Measurements from ENCODE around the gene SLC26A2. TPM values are rescaled to one million over a fixed set of nuclear protein-coding genes. Genes with fewer than 3 reads are reported as not detected.
A peak's percentile ranks its signal among the peaks of the same experiment; 100 is the strongest.

SLC26A2 gene
- total and polyA plus RNA-seq, 2 experiments from 2014 or later: 45.7 to 160 TPM

DNA sequence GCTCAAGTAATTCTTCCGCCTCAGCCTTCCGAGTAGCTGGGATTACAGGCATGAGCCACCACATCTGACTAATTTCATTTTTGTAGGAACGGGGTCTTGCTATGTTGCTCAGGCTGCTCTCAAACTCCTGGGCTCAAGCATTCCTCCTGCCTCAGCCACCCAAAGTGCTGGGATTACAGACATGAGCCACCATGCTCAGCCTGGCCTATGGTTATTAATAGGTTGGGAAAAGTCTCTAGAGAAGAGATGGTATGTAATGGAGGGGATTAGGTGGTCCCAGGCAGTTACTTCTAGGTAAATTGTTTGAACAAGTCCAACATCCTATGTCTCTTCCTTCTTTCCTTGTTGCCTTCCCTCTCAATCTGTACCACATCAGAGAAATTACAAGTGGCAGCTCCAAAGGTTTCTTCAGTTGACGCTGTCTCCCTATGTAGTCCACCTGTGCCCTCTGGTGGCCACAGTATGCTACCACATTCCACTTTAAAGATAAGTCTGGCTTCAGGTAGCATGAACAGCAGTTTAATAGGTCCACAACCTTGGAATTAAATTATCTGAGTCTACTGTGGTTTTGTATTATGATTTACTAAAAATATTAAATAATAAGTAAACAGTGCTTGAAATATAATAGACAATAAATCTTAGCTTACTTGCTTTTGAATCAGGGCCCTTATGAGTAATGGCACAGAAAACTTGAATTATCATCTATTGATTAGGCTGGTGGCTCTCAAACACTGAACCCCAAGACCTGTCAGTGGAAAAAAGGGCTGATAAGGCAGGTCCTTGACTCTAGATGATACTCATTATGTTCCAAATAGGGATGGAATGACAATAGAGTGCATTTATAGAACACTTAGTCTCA, 30.2 kb downstream of the SLC26A2 start:
- Histone ChIP-seq H3K27ac (peak overlapping the region; percentile 24), H2AFZ (no peak overlapping the region), H4K20me1 (ENCODE audit: insufficient read depth, poor library complexity, severe bottlenecking) (no peaks in the 10 kb centered on the region), H3K4me2 (no peak overlapping the region), H3K27me3 (no peaks in the 10 kb centered on the region), H3K4me3 (no peak overlapping the region), H3K9me2 (replicated peaks; ENCODE audit: insufficient read depth) (no peaks in the 10 kb centered on the region), H3K4me1 (ENCODE audit: insufficient read depth) (peaks cover 10% of the 10 kb centered on the region), H3K79me2 (no peaks in the 10 kb centered on the region), H3K9me3 (ENCODE audit: low read depth) (no peaks in the 10 kb centered on the region), H3K36me3 (replicated peaks; ENCODE audit: insufficient read depth, low read depth) (no peaks in the 10 kb centered on the region)
- 57% methylated on average over 4 of the region's 4 CpGs for WGBS (ENCODE audit: low lambda C conversion rate, missing lambda C conversion rate)
- peak; percentile 91 for DNase-seq (ENCODE audit: low spot score)
- TF ChIP-seq CTCF (IDR thresholded peaks at IDR 0.05; ENCODE audit: poor library complexity): peak; percentile 98
- no peak for TF ChIP-seq EZH2 (IDR thresholded peaks at IDR 0.05; ENCODE audit: borderline replicate concordance)

DNA sequence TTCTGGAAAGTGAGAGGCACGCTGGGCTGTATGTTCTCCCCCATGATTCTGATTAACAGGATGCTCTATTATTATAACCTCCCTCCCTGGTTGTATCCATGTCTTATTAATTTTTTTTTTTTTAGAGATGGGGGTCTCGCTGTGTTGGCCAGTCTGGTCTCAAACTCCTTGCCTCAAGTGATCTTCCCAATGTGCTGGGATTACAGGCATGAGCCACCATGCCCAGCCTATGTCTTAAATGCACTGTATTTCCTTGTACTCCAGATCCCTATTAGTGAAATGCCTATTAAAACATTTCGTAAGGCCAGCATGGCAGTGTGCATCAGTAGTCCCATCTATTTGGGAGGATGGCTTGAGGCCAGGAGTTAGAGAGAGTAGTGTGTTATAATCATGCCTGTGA, 32.9 kb downstream of the SLC26A2 start:
- H3K36me3 ChIP-seq (replicated peaks; ENCODE audit: insufficient read depth, low read depth): no peaks in the 10 kb centered on the region
- no peaks in the 10 kb centered on the region for H3K27me3 ChIP-seq
- H4K20me1 ChIP-seq (ENCODE audit: insufficient read depth, poor library complexity, severe bottlenecking): no peaks in the 10 kb centered on the region
- no peaks in the 10 kb centered on the region for H3K9me3 ChIP-seq (ENCODE audit: low read depth)
- no peak overlapping the region for H3K4me3 ChIP-seq
- no peak overlapping the region for H3K27ac ChIP-seq
- 96% methylated on average over 3 of the region's 3 CpGs for WGBS (ENCODE audit: low lambda C conversion rate, missing lambda C conversion rate)
- H2AFZ ChIP-seq: no peak overlapping the region
- H3K4me1 ChIP-seq (ENCODE audit: insufficient read depth): peaks cover 10% of the 10 kb centered on the region
- no peaks in the 10 kb centered on the region for H3K9me2 ChIP-seq (replicated peaks; ENCODE audit: insufficient read depth)
- no peak for TF ChIP-seq EZH2 (IDR thresholded peaks at IDR 0.05; ENCODE audit: borderline replicate concordance)
- TF ChIP-seq CTCF (IDR thresholded peaks at IDR 0.05; ENCODE audit: poor library complexity): no peak
- no peak for TF ChIP-seq EZH2phosphoT487 (IDR thresholded peaks at IDR 0.05; ENCODE audit: low read depth, severe bottlenecking, unreplicated experiment)
- DNase-seq (ENCODE audit: low spot score): no peak
- H3K79me2 ChIP-seq: no peaks in the 10 kb centered on the region
- no peak overlapping the region for H3K4me2 ChIP-seq

GRCh38 chr5:149995385-149996204, 35.0 kb downstream of the SLC26A2 start:
- Histone ChIP-seq H3K4me2 (peak overlapping the region; percentile 59), H3K79me2 (peaks cover 10% of the 10 kb centered on the region), H3K4me3 (no peak overlapping the region), H2AFZ (no peak overlapping the region), H3K36me3 (replicated peaks; ENCODE audit: insufficient read depth, low read depth) (no peaks in the 10 kb centered on the region), H3K9me2 (replicated peaks; ENCODE audit: insufficient read depth) (no peaks in the 10 kb centered on the region), H4K20me1 (ENCODE audit: insufficient read depth, poor library complexity, severe bottlenecking) (no peaks in the 10 kb centered on the region), H3K9me3 (ENCODE audit: low read depth) (no peaks in the 10 kb centered on the region), H3K4me1 (ENCODE audit: insufficient read depth) (peaks cover 17% of the 10 kb centered on the region), H3K27ac (peak overlapping the region; percentile 83), H3K27me3 (no peaks in the 10 kb centered on the region)
- DNase-seq (ENCODE audit: low spot score): no peak
- WGBS (ENCODE audit: low lambda C conversion rate, missing lambda C conversion rate): 88% methylated on average over 14 of the region's 14 CpGs
- TF ChIP-seq EZH2phosphoT487 (IDR thresholded peaks at IDR 0.05; ENCODE audit: low read depth, severe bottlenecking, unreplicated experiment): no peak
- no peak for TF ChIP-seq CTCF (IDR thresholded peaks at IDR 0.05; ENCODE audit: poor library complexity)
- TF ChIP-seq EZH2 (IDR thresholded peaks at IDR 0.05; ENCODE audit: borderline replicate concordance): no peak
